ENCODE results near the gene MS4A4A.
"Not testable (repeated sequence)": the region's sequence is repeated elsewhere in the genome, so short reads cannot be mapped to it uniquely, and the experiment has no call there.

The MS4A4A gene

GRCh38 chr11:60288531-60288930 is 8.1 kb downstream of the MS4A4A start:
- no peak for TF ChIP-seq CTCF (IDR thresholded peaks at IDR 0.05)
- Mint-ChIP-seq H3K4me3 (no peak overlapping the region), H3K9me3 (peaks cover 19% of the 10 kb centered on the region), H3K4me1 (peaks cover 6% of the 10 kb centered on the region), H3K36me3 (ENCODE audit: low read depth) (no peaks in the 10 kb centered on the region), H3K27me3 (ENCODE audit: low read depth, poor library complexity) (no peaks in the 10 kb centered on the region), H3K27ac (no peak overlapping the region)
- no peak for DNase-seq

DNA sequence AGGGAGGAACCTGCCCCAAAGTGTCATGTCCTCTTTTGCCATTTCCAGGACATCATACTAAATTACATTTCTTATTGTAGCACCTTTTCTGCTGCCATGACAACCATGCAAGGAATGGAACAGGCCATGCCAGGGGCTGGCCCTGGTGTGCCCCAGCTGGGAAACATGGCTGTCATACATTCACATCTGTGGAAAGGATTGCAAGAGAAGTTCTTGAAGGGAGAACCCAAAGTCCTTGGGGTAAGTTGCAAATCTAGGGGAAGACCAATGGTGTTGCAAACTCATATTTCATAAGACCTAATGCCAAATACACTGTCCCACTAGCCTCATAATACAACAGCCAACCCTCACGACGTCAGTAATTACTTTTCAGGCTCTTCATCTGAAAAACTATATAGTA is 11.7 kb downstream of the MS4A4A start:
- no peak for TF ChIP-seq CTCF (IDR thresholded peaks at IDR 0.05)
- no peaks in the 10 kb centered on the region for H3K36me3 Mint-ChIP-seq (ENCODE audit: low read depth)
- peaks cover 12% of the 10 kb centered on the region for H3K9me3 Mint-ChIP-seq
- H3K27ac Mint-ChIP-seq, result no peak overlapping the region
- no peak overlapping the region for H3K4me3 Mint-ChIP-seq
- no peaks in the 10 kb centered on the region for H3K27me3 Mint-ChIP-seq (ENCODE audit: low read depth, poor library complexity)
- no peaks in the 10 kb centered on the region for H3K4me1 Mint-ChIP-seq
- no peak for DNase-seq

DNA sequence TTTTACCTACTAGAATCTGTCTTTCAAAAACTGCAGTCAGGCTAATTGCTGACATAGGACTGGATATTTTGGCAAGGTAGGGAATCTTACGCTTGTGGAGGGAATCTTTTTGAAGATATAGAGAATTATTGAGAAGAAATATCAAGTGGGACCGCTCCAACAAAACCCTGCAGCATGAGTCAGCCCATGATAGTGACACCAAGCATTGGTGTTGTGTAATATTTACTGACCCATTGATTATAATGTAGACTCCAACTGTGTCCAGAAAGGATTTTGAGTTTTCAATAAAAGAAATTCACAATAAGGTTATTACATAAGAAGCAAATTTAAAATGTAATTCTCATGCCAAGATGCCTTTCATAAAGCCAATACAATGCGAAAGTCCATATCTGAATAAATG is 20.7 kb downstream of the MS4A4A start:
- peaks cover 3% of the 10 kb centered on the region for H3K27me3 Mint-ChIP-seq (ENCODE audit: low read depth, poor library complexity)
- no peaks in the 10 kb centered on the region for H3K9me3 Mint-ChIP-seq
- no peaks in the 10 kb centered on the region for H3K4me1 Mint-ChIP-seq
- no peak overlapping the region for H3K27ac Mint-ChIP-seq
- H3K36me3 Mint-ChIP-seq (ENCODE audit: low read depth), result no peaks in the 10 kb centered on the region
- DNase-seq, result no peak
- H3K4me3 Mint-ChIP-seq, result no peak overlapping the region
- no peak for TF ChIP-seq CTCF (IDR thresholded peaks at IDR 0.05)

GRCh38 chr11:60301884-60302283 is 21.4 kb downstream of the MS4A4A start:
- H3K27ac Mint-ChIP-seq, DNase-seq, H3K4me3 Mint-ChIP-seq: not testable (repeated sequence)

DNA sequence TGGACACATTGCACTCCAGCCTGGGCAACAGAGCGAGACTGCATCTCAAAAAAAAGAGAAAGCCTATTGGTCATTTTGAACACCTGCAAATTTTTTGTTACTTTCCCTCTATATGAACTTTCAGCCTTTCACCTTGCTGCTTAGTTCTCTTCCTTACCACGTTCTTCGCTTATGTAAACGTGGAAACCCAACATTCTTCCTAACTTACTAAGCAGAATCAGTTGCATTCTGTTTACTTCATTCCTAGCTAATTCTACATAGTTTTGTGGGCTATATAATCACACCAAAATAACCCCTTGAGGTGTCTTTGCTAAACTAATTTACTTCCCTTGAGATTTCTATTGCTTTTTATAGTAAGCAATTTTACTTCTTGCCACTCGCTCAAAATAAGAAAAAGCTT is 23.2 kb downstream of the MS4A4A start:
- Mint-ChIP-seq H3K4me3 (no peak overlapping the region), H3K9me3 (no peaks in the 10 kb centered on the region), H3K4me1 (no peaks in the 10 kb centered on the region), H3K36me3 (ENCODE audit: low read depth) (no peaks in the 10 kb centered on the region), H3K27ac (no peak overlapping the region), H3K27me3 (ENCODE audit: low read depth, poor library complexity) (peaks cover 3% of the 10 kb centered on the region)
- no peak for TF ChIP-seq CTCF (IDR thresholded peaks at IDR 0.05)
- no peak for DNase-seq

More at GRCh38 chr11:60301884-60302283, 21.4 kb downstream of the MS4A4A start:
- H3K27me3 Mint-ChIP-seq (ENCODE audit: low read depth, poor library complexity); H3K4me1 Mint-ChIP-seq; H3K9me3 Mint-ChIP-seq; H3K36me3 Mint-ChIP-seq (ENCODE audit: low read depth): not testable (repeated sequence)

GRCh38 chr11:60305906-60306619 is 25.6 kb downstream of the MS4A4A start:
- no peak overlapping the region for H3K4me3 Mint-ChIP-seq
- H3K27ac Mint-ChIP-seq, result no peak overlapping the region
- DNase-seq, result no peak

More at GRCh38 chr11:60305906-60306619, 25.6 kb downstream of the MS4A4A start:
- no peak for TF ChIP-seq CTCF (IDR thresholded peaks at IDR 0.05)
- H3K36me3 Mint-ChIP-seq (ENCODE audit: low read depth), result no peaks in the 10 kb centered on the region
- no peaks in the 10 kb centered on the region for H3K27me3 Mint-ChIP-seq (ENCODE audit: low read depth, poor library complexity)
- H3K4me1 Mint-ChIP-seq, result no peaks in the 10 kb centered on the region
- H3K9me3 Mint-ChIP-seq, result no peaks in the 10 kb centered on the region
